Stimulated activated CD4-positive, alpha-beta T cell treated with anti-CD3 and anti-CD28 coated beads, Interleukin-12 subunit alpha, Interleukin-12 subunit beta, amount 100 ng/mL, for 48 hours (primary cell): ENCODE measurements around the gene ZW10.
"Not testable (repeated sequence)": the region's sequence is repeated elsewhere in the genome, so short reads cannot be mapped to it uniquely, and the experiment has no call there.

Experiments
- DNase-seq, 3 donors: peaks; one replicate each; pipeline ENCODE4 v3.0.0-alpha.2; 2020; ENCODE audit warnings: low read depth in 2 of 3, low spot score in 1 of 3

Gene ZW10

GRCh38 chr11:113760241-113760640, 13.3 kb downstream of the ZW10 start:
- DNase-seq, result no peak

DNA sequence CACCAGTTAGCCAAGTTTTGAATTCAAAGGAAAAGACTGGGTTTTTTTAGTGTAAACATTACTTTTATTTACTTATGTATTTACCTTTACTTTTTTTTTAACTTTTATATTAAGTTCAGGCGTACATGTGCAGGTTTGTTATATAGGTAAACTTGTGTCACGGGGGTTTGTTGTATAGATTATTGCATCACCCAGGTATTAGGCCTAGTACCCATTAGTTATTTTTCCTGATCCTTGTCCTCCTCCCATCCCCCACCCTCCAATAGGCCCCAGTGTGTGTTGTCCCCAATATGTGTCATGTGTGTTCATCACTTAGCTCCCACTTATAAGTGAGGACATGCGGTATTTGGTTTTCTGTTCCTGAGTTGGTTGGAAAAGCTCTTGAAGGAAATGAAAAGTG, 20.6 kb downstream of the ZW10 start:
- DNase-seq, result no peak

DNA sequence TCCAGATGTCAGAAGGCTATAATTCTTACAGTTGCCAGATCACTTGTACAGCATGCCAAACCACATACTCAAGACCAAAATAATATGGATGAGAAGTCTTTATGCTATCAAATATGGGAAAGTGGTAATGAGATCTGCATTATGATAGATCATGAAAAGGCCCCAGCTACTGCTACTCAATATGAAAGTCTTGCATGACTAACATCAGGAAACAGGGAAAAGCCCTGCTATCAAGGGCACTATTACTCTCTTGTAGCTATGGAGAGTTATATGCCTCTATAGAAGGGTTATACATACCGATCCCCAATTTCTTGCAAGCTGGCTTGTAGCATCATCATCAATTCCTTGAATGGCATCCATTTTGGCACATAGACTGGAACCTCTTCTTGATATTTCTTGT, 37.2 kb downstream of the ZW10 start:
- DNase-seq, result no peak

- no peak for DNase-seq
Measured at GRCh38 chr11:113732092-113732491, 41.4 kb downstream of the ZW10 start.

DNA sequence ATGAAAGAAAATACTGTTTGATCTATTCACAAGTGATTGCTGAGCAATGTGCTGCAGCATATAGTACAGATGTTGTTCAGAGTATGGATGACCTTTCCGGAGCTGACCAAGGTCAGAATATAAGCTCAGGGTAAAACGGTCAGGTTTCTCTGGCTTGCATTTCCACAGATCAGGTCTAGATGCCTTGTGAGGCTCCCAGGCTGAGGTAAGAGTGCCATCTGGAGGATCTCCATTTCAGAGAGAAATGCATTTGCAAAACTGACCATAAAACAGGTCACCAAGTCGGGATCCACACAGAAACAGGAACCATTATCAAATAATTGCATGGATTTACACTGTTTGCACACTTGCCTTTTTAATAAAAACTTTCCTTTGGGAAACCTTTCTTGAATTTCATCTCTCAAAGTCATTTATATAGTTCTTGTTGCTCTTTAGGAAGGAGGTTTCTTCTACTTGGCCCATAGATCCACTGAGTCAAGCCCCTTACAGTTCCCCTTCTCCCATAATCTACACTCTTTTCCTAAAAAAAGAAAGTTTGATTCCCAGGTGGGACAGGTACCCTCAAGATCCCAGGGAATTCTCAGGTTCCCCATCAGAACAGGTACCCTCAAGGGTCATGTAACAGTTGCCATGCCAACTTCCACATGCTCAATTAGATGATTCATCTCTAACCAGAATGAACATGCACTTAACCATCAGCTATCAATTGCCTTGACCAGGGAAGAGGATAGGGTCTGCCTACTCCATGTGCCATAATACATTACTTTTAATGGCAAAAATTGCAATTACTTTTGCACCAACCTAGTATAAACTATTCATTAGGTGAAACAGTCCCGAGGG, 42.4 kb downstream of the ZW10 start:
- no peak for DNase-seq

DNA sequence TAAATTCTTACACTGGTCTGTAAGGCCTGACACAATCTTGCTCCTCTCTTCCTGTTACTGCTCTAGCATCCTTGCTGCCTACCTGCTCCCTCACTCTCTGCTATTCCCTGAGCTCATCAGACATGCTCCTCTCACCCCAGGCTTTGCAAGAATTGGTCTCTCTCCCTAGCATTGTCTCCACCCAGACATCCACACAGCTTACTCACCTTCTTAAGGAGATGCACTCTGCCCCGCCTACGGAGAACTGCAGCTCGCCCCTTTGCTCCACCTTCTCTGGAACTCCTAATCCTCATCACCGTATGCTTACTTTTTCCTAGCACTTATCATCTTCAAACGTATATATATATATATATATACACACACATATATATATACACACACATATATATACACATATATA, 44.0 kb downstream of the ZW10 start:
- DNase-seq, result no peak

DNA sequence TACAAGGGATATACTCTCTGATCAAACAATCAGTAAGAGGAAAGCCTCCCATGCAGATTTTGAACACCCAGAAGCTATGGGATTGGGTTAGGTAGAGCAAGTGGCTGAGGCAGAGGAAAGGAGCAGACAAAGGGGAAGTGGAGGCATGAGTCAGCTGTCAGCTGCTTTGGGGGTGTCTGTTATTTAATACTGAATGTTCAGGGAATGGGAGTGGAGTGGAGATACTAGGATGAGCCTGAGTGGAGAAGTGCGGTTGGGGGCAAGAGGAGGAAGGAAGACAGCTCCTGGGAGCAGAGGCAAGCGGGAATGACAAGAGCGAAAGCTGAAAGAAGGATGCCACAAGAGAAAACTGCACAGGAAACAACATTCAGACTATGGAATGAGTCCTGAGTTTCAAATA, 44.7 kb downstream of the ZW10 start:
- DNase-seq, result no peak

DNA sequence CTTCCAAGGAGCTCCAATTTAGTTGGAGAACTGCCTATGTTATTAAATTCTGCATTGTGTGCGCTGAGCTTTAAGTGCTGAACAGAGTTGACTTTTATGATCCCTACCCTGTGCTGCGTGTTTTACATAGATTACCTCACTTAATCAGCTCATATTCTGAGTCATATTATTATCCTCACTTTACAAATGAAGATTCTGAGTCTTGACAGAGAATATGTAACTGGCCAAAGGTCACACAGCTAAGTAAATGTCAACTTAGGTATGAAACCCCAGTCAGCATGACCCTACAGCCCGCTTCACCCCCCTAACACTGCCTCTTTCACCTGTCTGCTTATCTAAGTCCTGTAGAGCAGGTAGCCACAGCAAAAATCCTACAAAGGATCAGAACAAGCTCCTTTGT, 47.6 kb downstream of the ZW10 start:
- no peak for DNase-seq

DNA sequence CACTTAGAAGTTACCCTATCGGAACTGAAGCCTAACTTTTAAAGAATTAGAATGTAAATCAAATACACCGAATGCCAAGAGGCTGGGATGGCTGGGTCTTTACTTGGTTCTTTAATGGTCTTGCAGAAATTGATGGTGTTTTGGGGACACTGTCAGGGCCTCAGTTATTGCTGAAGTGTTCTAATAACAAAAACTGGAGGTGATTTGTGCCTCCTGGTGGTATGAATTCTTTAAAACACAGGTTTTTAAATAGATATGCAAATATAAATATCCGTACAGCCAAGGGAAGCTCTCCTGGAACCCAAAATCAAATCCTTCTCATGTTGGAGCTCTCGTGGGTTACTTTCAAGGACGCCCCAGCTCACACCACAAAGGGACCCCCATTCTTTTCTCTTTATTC, 48.1 kb downstream of the ZW10 start:
- DNase-seq, result no peak

DNA sequence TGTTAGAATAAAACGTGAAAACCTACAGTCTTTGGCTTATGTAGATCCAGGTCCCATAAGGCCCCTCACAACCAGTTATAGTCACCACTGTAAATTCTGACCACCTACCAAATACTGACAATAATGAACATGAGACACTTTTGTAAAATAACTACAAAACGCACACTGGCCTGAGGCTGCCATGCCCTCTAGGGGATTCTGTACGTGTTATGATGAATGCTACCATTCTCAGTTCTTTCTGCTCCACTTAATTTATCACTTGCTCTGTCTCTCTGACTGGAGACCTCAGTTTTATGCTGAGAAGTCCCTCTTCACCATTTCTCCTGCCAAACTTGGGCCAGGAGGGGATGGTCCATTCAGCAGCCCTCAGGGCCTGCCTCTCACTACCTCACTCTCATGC, 48.7 kb downstream of the ZW10 start:
- no peak for DNase-seq

- no peak for DNase-seq
Measured at GRCh38 chr11:113723787-113724186, 49.7 kb downstream of the ZW10 start.

GRCh38 chr11:113722934-113723333, 50.6 kb downstream of the ZW10 start:
- no peak for DNase-seq

DNA sequence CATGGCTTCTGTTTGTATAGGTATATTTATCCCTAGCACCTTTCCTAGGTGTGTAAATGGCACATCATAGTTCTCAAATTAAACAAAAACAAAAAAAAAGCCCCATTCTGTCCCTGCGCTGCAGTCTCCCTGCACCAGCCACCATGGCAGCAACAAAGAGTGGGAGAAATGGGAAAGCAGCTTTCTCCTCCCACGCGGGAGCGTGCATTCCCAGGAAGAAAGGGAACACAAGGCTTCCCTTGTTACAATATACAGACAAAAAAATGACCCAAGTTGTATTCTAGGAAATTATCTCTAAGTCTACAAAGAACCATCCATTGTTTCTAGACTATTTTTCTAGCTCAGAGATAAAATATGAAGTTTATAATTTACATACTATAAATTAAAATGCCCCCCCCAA, 51.3 kb downstream of the ZW10 start:
- DNase-seq, result no peak

- no peak for DNase-seq
Measured at GRCh38 chr11:113721462-113722066, 51.9 kb downstream of the ZW10 start.

DNA sequence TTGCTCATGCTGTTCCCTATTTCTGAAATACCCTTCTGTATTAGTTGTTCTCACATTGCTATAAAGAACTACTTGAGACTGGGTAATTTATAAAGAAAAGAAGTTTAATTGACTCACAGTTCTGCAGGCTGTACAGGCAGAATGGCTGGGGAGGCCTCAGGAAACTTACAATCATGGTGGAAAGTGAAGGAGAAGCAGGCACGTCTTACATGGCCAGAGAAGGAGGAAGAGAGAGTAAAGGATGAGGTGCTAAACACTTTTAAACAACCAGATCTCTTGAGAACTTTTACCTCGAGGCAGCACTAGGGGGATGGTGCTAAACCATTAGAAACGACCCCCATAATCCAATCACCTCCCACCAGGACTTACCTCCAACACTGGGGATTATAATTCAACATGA, 53.0 kb downstream of the ZW10 start:
- not testable (repeated sequence) for DNase-seq

- no peak for DNase-seq
Measured at GRCh38 chr11:113715882-113716625, 57.4 kb downstream of the ZW10 start.

DNA sequence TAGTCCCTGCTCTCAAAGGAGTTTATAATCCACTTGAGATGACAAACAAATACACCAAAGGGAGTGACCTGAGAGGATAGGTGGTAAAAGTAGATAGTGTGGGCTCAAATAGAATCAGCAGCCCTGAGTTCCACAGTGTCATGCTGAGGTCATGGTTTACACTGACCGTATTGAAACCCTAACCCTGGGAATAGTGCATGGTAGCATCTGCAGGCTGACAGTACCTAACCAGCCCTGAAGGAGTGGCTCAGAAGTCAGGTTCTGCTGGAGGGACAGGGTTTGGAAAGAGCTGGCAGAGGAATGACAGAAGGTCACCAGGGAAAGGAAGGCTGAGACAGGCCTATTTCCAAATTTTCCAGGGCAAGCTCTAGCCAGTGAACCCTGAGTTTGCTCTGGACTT, 58.2 kb downstream of the ZW10 start:
- no peak for DNase-seq

DNA sequence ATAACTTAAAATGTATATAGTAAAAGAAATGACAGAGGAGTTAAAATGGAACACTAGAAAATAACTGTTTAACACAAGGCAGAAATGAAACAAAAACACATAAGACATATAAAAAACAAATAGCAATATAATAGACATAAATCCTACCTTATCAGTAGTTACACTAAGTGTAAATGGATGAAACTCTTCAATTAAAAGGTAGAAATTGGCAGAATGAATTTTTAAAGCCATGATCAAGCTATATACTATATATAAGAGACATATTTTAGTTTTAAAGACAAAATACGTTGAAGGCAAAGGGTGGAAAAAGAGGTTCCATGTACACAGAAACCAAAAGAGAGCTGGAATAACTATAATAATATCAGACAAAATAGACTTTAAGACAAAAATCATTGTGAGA, 62.5 kb downstream of the ZW10 start:
- no peak for DNase-seq

- DNase-seq, result no peak
Measured at GRCh38 chr11:113705871-113706655, 67.4 kb downstream of the ZW10 start, which contains the start of gene TMPRSS5. Gene TMPRSS5 (minus strand): TSS chr11:113706308. CDS start chr11:113706224, 84 bp downstream.

GRCh38 chr11:113703551-113703950, 69.9 kb downstream of the ZW10 start:
- not testable (repeated sequence) for DNase-seq

DNA sequence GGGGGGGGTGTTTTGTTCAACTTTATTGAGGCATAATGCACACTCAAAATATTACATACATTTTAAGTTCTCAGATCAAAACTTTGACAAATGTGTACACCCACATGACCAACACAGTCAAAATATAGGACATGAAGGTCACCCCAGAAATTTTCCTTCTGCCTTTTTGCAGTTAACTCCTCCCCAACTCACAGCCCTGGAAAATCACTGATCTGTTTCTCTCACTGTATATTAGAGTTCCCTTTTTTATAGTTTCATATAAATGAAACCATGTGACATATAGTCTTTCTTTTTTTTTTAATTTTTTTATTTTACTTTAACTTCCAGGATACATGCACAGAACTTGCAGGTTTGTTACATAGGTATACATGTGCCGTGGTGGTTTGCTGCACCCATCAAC, 72.0 kb downstream of the ZW10 start:
- DNase-seq, result no peak
